Thyroid gland (tissue), 4 donors: ENCODE data around the gene HLF.

Experiments used
- CTCF ChIP-seq, 6 experiments: fragments of 200-600 bp in 3 of 6; fragments of 450-650 bp in 3 of 6; sonication (generic) in 3 of 6; IDR thresholded peaks; one replicate each; pipeline ENCODE4 v1.5.1; 2016 to 2019; ENCODE audit warnings: antibody characterized with exemption in 6 of 6, mild to moderate bottlenecking in 2 of 6, inconsistent platforms in 1 of 6, moderate library complexity in 1 of 6
- POLR2A ChIP-seq, 2 donors: fragments of 450-650 bp; IDR thresholded peaks; one replicate each; pipeline ENCODE4 v1.6.1; 2017; ENCODE audit warnings: antibody characterized with exemption in 2 of 2, mild to moderate bottlenecking in 2 of 2, moderate library complexity in 1 of 2

GRCh38 chr17:55342800-55343585 is 78.2 kb downstream of the HLF start:
- TF ChIP-seq CTCF (IDR thresholded peaks at IDR 0.05), result no peak
- TF ChIP-seq POLR2A (IDR thresholded peaks at IDR 0.05), result no peak
